NT2/D1 (cell line): ENCODE data around the gene YRDC.

Source experiments
- DNase-seq: peaks from one replicate; pipeline ENCODE4 v3.0.0-alpha.2; 2011; ENCODE audit warnings: low read depth, low spot score
- H3K27me3 ChIP-seq: 2 replicates; pipeline ENCODE4 v1.6.0; 2011; ENCODE audit warnings: mild to moderate bottlenecking; ENCODE audit not compliant: insufficient read length, insufficient read depth
- H3K36me3 ChIP-seq: 2 replicates; pipeline ENCODE4 v1.6.1; 2011; ENCODE audit warnings: mild to moderate bottlenecking, low read length, mixed read lengths; ENCODE audit not compliant: insufficient read depth, insufficient read length
- H3K4me1 ChIP-seq: 2 replicates; pipeline ENCODE4 v1.5.1; 2011; ENCODE audit not compliant: insufficient read depth, insufficient read length
- H3K4me3 ChIP-seq: 2 replicates; pipeline ENCODE4 v1.5.1; 2011; ENCODE audit warnings: low read depth; ENCODE audit not compliant: insufficient read length
- H3K9ac ChIP-seq: 2 replicates; pipeline ENCODE4 v1.6.0; 2011; ENCODE audit warnings: low read depth; ENCODE audit not compliant: insufficient read length
- H3K9me3 ChIP-seq: 2 replicates; pipeline ENCODE4 v1.5.1; 2011; ENCODE audit warnings: mild to moderate bottlenecking, low read length; ENCODE audit not compliant: insufficient read depth
- SUZ12 ChIP-seq: IDR thresholded peaks from 2 replicates; pipeline ENCODE4 v1.6.1; 2011; ENCODE audit not compliant: insufficient read length, insufficient read depth; ENCODE audit errors: extremely low read depth
- YY1 ChIP-seq: IDR thresholded peaks from 2 replicates; pipeline ENCODE4 v1.6.1; 2011; ENCODE audit not compliant: insufficient read length, insufficient read depth
- ZNF274 ChIP-seq: IDR thresholded peaks from 2 replicates; pipeline ENCODE4 v1.6.1; 2011; ENCODE audit warnings: mild to moderate bottlenecking, low read depth, low read length

The YRDC gene

GRCh38 chr1:37764888-37765441, 43.0 kb downstream of the YRDC start, which contains the start of gene EPHA10:
TSS of gene EPHA10 (minus strand) at chr1:37765120. CDS start at chr1:37765066, 54 bp downstream.
- no peak within 1 kb of the TSS for H3K9ac ChIP-seq
- H3K9me3 ChIP-seq, result no peaks in the 10 kb centered on the region
- H3K4me3 ChIP-seq, result no peak within 1 kb of the TSS
- peaks cover 97% of the 10 kb centered on the region for H3K27me3 ChIP-seq
- peaks cover 15% of the 10 kb centered on the region for H3K4me1 ChIP-seq
- DNase-seq, result no peak
- no peak for TF ChIP-seq YY1
- no peak for TF ChIP-seq ZNF274
- no peak for TF ChIP-seq SUZ12
- no peaks in the 10 kb centered on the region for H3K36me3 ChIP-seq

GRCh38 chr1:37764414-37764825, 43.6 kb downstream of the YRDC start:
- Histone ChIP-seq H3K4me1 (peaks cover 15% of the 10 kb centered on the region), H3K27me3 (peaks cover 97% of the 10 kb centered on the region), H3K9ac (no peak overlapping the region), H3K36me3 (no peaks in the 10 kb centered on the region), H3K9me3 (no peaks in the 10 kb centered on the region), H3K4me3 (no peak overlapping the region)
- TF ChIP-seq YY1, result no peak
- peak; percentile 96 for TF ChIP-seq SUZ12
- DNase-seq, result peak; percentile 76

GRCh38 chr1:37763791-37764413, 44.1 kb downstream of the YRDC start:
- no peaks in the 10 kb centered on the region for H3K9me3 ChIP-seq
- H3K9ac ChIP-seq, result no peak overlapping the region
- H3K27me3 ChIP-seq, result peaks cover 97% of the 10 kb centered on the region
- no peak overlapping the region for H3K4me3 ChIP-seq
- DNase-seq, result no peak
- peaks cover 15% of the 10 kb centered on the region for H3K4me1 ChIP-seq
- H3K36me3 ChIP-seq, result no peaks in the 10 kb centered on the region
- TF ChIP-seq YY1 (no peak), ZNF274 (no peak), SUZ12 (no peak)

GRCh38 chr1:37762516-37762915, 45.5 kb downstream of the YRDC start:
- Histone ChIP-seq H3K4me3 (no peak overlapping the region), H3K4me1 (peaks cover 15% of the 10 kb centered on the region), H3K9ac (no peak overlapping the region), H3K36me3 (no peaks in the 10 kb centered on the region), H3K27me3 (peaks cover 99% of the 10 kb centered on the region), H3K9me3 (no peaks in the 10 kb centered on the region)
- no peak for TF ChIP-seq SUZ12
- DNase-seq, result no peak

GRCh38 chr1:37761416-37762095, 46.5 kb downstream of the YRDC start:
- Histone ChIP-seq H3K9me3 (no peaks in the 10 kb centered on the region), H3K9ac (no peak overlapping the region), H3K27me3 (peaks cover 99% of the 10 kb centered on the region), H3K4me1 (peaks cover 8% of the 10 kb centered on the region), H3K4me3 (no peak overlapping the region), H3K36me3 (no peaks in the 10 kb centered on the region)
- no peak for TF ChIP-seq SUZ12
- TF ChIP-seq YY1, result no peak
- TF ChIP-seq ZNF274, result no peak
- no peak for DNase-seq

GRCh38 chr1:37759451-37759850, 48.6 kb downstream of the YRDC start:
- Histone ChIP-seq H3K27me3 (peaks cover 88% of the 10 kb centered on the region), H3K4me1 (peaks cover 10% of the 10 kb centered on the region), H3K9me3 (no peaks in the 10 kb centered on the region), H3K36me3 (no peaks in the 10 kb centered on the region), H3K9ac (no peak overlapping the region), H3K4me3 (no peak overlapping the region)
- TF ChIP-seq SUZ12 (no peak), ZNF274 (no peak), YY1 (no peak)
- DNase-seq, result no peak

GRCh38 chr1:37755951-37756560, 52.0 kb downstream of the YRDC start:
- no peak for TF ChIP-seq ZNF274
- Histone ChIP-seq H3K36me3 (no peaks in the 10 kb centered on the region), H3K27me3 (peaks cover 86% of the 10 kb centered on the region), H3K4me3 (no peak overlapping the region), H3K9ac (no peak overlapping the region), H3K9me3 (no peaks in the 10 kb centered on the region), H3K4me1 (peaks cover 12% of the 10 kb centered on the region)
- DNase-seq, result no peak
